Esophagus squamous epithelium (tissue), 5 donors: ENCODE results near the gene LDB2. TPM values are rescaled to one million over a fixed set of nuclear protein-coding genes. Genes with fewer than 3 reads are reported as not detected.

ENCODE experiments used
- DNase-seq: peaks from one replicate; lab custom pipeline; 2025; lab: John Stamatoyannopoulos, UW
- H3K27ac ChIP-seq, 4 donors: fragments of 200-600 bp; sonication (generic); one replicate each; pipeline ENCODE4 v1.5.1; 2016 to 2019; ENCODE audit warnings: mild to moderate bottlenecking in 1 of 4
- H3K27me3 ChIP-seq, 4 donors: fragments of 200-600 bp; sonication (generic); 1 replicate in 3 of 4; 2 replicates in 1 of 4; pipeline versions ENCODE4 v1.5.1 to v1.6.0; 2017 to 2021; ENCODE audit warnings: antibody characterized with exemption in 1 of 4
- H3K36me3 ChIP-seq, 3 donors: fragments of 200-600 bp; sonication (generic); one replicate each; pipeline ENCODE4 v1.5.1; 2016 to 2019
- H3K4me1 ChIP-seq, 3 donors: fragments of 200-600 bp; sonication (generic); one replicate each; pipeline ENCODE4 v1.5.1; 2017 to 2019
- H3K4me3 ChIP-seq, 4 donors: fragments of 200-600 bp; sonication (generic); 1 replicate in 3 of 4; 2 replicates in 1 of 4; pipeline ENCODE4 v1.5.1; 2016 to 2019; ENCODE audit warnings: mild to moderate bottlenecking in 2 of 4, moderate library complexity in 1 of 4
- H3K9me3 ChIP-seq, 3 donors: fragments of 200-600 bp; sonication (generic); one replicate each; pipeline ENCODE4 v1.5.1; 2016 to 2019
- POLR2A ChIP-seq, 4 donors: fragments of 450-650 bp; IDR thresholded peaks; one replicate each; pipeline ENCODE4 v1.6.1; 2017; ENCODE audit warnings: antibody characterized with exemption in 4 of 4, mild to moderate bottlenecking in 4 of 4, moderate library complexity in 3 of 4
- WGBS, 2 donors: methylation state at CpG; one replicate each; pipeline ENCODE4 v1.1.5; 2018; 5-methylcytosine and 5-hydroxymethylcytosine counted together
- intact Hi-C: fragments of 100-400 bp; cut with DNase I; formaldehyde crosslinking; loops from one replicate; pipeline ENCODE4 v1.15.0; 2022
- total RNA-seq, 4 donors: library from RNA; depleted of rRNA; stranded (reverse); fragments of >200 nt; gene quantifications; one replicate each; pipeline ENCODE4 v1.1.0, GENCODE V29; 2016
- TF ChIP-seq, protein P1 (sequence below), 6 experiments: fragments of 450-650 bp in 4 of 6; fragments of 200-600 bp in 2 of 6; sonication (generic) in 2 of 6; IDR thresholded peaks; one replicate each; pipeline ENCODE4 v1.5.1; 2016 to 2019; ENCODE audit warnings: antibody characterized with exemption in 6 of 6, mild to moderate bottlenecking in 4 of 6, moderate library complexity in 4 of 6
- donor health status: DM: yes; HTN: yes; CAD: no.

Gene LDB2
- total RNA-seq, 4 donors from 2014 or later, result 3.0 to 16.0 (median 5.9) TPM

- H3K27ac ChIP-seq, result no peak overlapping the region
- H3K4me3 ChIP-seq, result no peak overlapping the region
- H3K4me1 ChIP-seq, result no peaks in the 10 kb centered on the region
- H3K9me3 ChIP-seq, result peaks cover 0 to 5% (median 0%) of the 10 kb centered on the region in 3 donors
- 52 to 73% methylated on average over 3 of the region's 3 CpGs for WGBS, 2 donors
- no peak for DNase-seq
- intact Hi-C loops, result no loop called here
- TF ChIP-seq, protein P1, sequence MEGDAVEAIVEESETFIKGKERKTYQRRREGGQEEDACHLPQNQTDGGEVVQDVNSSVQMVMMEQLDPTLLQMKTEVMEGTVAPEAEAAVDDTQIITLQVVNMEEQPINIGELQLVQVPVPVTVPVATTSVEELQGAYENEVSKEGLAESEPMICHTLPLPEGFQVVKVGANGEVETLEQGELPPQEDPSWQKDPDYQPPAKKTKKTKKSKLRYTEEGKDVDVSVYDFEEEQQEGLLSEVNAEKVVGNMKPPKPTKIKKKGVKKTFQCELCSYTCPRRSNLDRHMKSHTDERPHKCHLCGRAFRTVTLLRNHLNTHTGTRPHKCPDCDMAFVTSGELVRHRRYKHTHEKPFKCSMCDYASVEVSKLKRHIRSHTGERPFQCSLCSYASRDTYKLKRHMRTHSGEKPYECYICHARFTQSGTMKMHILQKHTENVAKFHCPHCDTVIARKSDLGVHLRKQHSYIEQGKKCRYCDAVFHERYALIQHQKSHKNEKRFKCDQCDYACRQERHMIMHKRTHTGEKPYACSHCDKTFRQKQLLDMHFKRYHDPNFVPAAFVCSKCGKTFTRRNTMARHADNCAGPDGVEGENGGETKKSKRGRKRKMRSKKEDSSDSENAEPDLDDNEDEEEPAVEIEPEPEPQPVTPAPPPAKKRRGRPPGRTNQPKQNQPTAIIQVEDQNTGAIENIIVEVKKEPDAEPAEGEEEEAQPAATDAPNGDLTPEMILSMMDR (IDR thresholded peaks at IDR 0.05), result peak in 1 of 6 experiments; percentile 6
- no peak for TF ChIP-seq POLR2A (IDR thresholded peaks at IDR 0.05)
- H3K36me3 ChIP-seq, result peaks cover 0 to 9% (median 0%) of the 10 kb centered on the region in 3 donors
- H3K27me3 ChIP-seq, result no peaks in the 10 kb centered on the region
Measured at GRCh38 chr4:16496501-16496900, 401.9 kb downstream of the LDB2 start.

DNA sequence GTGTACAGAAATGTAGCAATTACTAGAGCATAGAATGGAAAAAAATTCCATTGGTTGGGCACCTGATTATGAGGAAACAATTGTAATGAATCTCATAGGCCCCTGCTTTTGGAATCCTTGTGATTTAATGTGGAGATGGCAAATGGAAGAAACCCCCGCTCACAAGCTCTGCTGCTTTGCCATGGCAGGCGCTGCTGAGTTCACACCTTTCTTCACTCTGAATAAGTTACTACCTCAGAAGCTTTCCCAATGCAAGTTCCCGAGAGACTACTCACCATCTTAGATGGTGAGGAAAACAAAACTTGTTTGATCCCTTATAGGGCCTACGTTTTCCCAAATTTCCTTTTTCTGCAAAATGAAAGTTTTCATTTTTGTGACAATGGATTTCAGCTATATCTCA lies 405.6 kb downstream of the LDB2 start:
- Histone ChIP-seq H3K36me3 (no peaks in the 10 kb centered on the region), H3K4me3 (no peak overlapping the region), H3K9me3 (no peaks in the 10 kb centered on the region), H3K27ac (no peak overlapping the region), H3K27me3 (no peaks in the 10 kb centered on the region), H3K4me1 (no peaks in the 10 kb centered on the region)
- DNase-seq, result no peak
- WGBS, 2 donors, result 94% methylated on average over 4 of the region's 4 CpGs
- no peak for TF ChIP-seq POLR2A (IDR thresholded peaks at IDR 0.05)
- TF ChIP-seq, protein P1 (IDR thresholded peaks at IDR 0.05), result no peak
- intact Hi-C loops, result no loop called here

GRCh38 chr4:16489226-16489625 lies 409.2 kb downstream of the LDB2 start:
- no peak for DNase-seq
- Histone ChIP-seq H3K4me3 (no peak overlapping the region), H3K27ac (no peak overlapping the region), H3K27me3 (no peaks in the 10 kb centered on the region), H3K9me3 (no peaks in the 10 kb centered on the region), H3K36me3 (no peaks in the 10 kb centered on the region), H3K4me1 (no peaks in the 10 kb centered on the region)
- intact Hi-C loops, result no loop called here
- WGBS, 2 donors, result 44 to 47% methylated on average over 3 of the region's 3 CpGs
- TF ChIP-seq, protein P1 (IDR thresholded peaks at IDR 0.05), result no peak
- no peak for TF ChIP-seq POLR2A (IDR thresholded peaks at IDR 0.05)

DNA sequence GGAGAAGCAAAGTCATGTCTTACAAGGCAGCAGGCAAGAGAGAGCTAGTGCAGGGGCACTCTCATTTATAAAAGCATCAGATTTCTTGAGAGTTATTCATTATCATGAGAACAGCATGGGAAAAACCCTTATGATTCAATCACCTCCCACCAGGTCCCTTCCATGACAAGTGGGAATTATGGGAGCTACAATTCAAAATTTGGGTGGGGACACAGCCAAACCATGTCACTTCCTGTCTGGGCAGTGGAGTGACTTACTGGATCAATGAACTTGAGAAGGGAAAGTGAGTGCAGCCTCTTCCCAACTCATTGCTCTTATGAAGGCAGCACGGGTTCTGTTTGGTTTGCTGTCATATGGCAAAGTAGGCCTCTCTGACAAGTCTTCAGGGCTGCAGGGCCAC lies 410.4 kb downstream of the LDB2 start:
- Histone ChIP-seq H3K4me1 (no peaks in the 10 kb centered on the region), H3K4me3 (no peak overlapping the region), H3K36me3 (no peaks in the 10 kb centered on the region), H3K9me3 (no peaks in the 10 kb centered on the region), H3K27ac (no peak overlapping the region), H3K27me3 (no peaks in the 10 kb centered on the region)
- intact Hi-C loops, result no loop called here
- TF ChIP-seq, protein P1 (IDR thresholded peaks at IDR 0.05), result no peak
- TF ChIP-seq POLR2A (IDR thresholded peaks at IDR 0.05), result no peak
- 60 to 86% methylated on average over 1 of the region's 1 CpG for WGBS, 2 donors
- no peak for DNase-seq

GRCh38 chr4:16484711-16485110 lies 413.7 kb downstream of the LDB2 start:
- no peaks in the 10 kb centered on the region for H3K27me3 ChIP-seq
- TF ChIP-seq, protein P1 (IDR thresholded peaks at IDR 0.05), result no peak
- no peak for TF ChIP-seq POLR2A (IDR thresholded peaks at IDR 0.05)
- no peak overlapping the region for H3K27ac ChIP-seq
- WGBS, 2 donors, result 58 to 74% methylated on average over 4 of the region's 4 CpGs
- no peaks in the 10 kb centered on the region for H3K36me3 ChIP-seq
- H3K9me3 ChIP-seq, result no peaks in the 10 kb centered on the region
- peaks cover 0 to 14% (median 0%) of the 10 kb centered on the region in 3 donors for H3K4me1 ChIP-seq
- H3K4me3 ChIP-seq, result no peak overlapping the region
- intact Hi-C loops, result no loop called here
- DNase-seq, result no peak
